H1 (cell line): ENCODE results near the gene POM121L2. TPM values are rescaled to one million over a fixed set of nuclear protein-coding genes. Genes with fewer than 3 reads are reported as not detected.

Experiments
- ATF3 ChIP-seq: IDR thresholded peaks from 2 replicates; pipeline ENCODE4 v1.6.1; 2011; ENCODE audit warnings: low read depth, mild to moderate bottlenecking, low read length; ENCODE audit not compliant: insufficient read depth
- CBX8 ChIP-seq: fragments of 300-800, 300-1000 bp; sonication (generic); IDR thresholded peaks from 2 replicates; pipeline ENCODE4 v1.7.1; 2016; ENCODE audit warnings: low read depth, low read length, borderline replicate concordance
- CHD1 ChIP-seq: IDR thresholded peaks from 2 replicates; pipeline ENCODE4 v1.6.1; 2012; ENCODE audit warnings: low read depth, low read length, improper control_type of control experiment
- CHD2 ChIP-seq: IDR thresholded peaks from 2 replicates; pipeline ENCODE4 v1.6.1; 2012; ENCODE audit warnings: low read length, improper control_type of control experiment
- EZH2 ChIP-seq: fragments of 200-600 bp; sonication (generic); IDR thresholded peaks from 2 replicates; pipeline ENCODE4 v1.7.1; 2012; ENCODE audit warnings: low read depth, mild to moderate bottlenecking, moderate library complexity, low read length, inconsistent platforms; ENCODE audit not compliant: severe bottlenecking
- GTF2F1 ChIP-seq: IDR thresholded peaks from 2 replicates; pipeline ENCODE4 v1.6.1; 2012; ENCODE audit warnings: low read depth, low read length, improper control_type of control experiment, borderline replicate concordance
- POU5F1 ChIP-seq: IDR thresholded peaks from 2 replicates; pipeline ENCODE4 v1.6.1; 2011; ENCODE audit warnings: low read depth, mild to moderate bottlenecking, low read length, moderate library complexity
- SAP30 ChIP-seq: fragments of 300-600 bp; sonication (generic); IDR thresholded peaks from 2 replicates; pipeline ENCODE4 v1.7.1; 2012; ENCODE audit warnings: low read length, moderate library complexity, mild to moderate bottlenecking, inconsistent platforms; ENCODE audit not compliant: insufficient read depth, insufficient replicate concordance
- SIN3A ChIP-seq, 2 experiments: IDR thresholded peaks in 1 of 2; conservative IDR thresholded peaks in 1 of 2; 2 replicates each; pipeline ENCODE4 v1.6.1; 2011 to 2012; ENCODE audit warnings: low read length in 2 of 2, improper control_type of control experiment in 1 of 2, low read depth in 1 of 2, mild to moderate bottlenecking in 1 of 2
- SIRT6 ChIP-seq: IDR thresholded peaks from one replicate; pipeline ENCODE4 v1.7.1; 2012; ENCODE audit warnings: low read length, inconsistent platforms
- TBP ChIP-seq: IDR thresholded peaks from 2 replicates; pipeline ENCODE4 v1.6.1; 2011; ENCODE audit warnings: low read depth, low read length, improper control_type of control experiment
- polyA plus RNA-seq, 7 experiments: library from polyadenylated mRNA; depleted of rRNA in 3 of 7; stranded (reverse) in 5 of 7; unstranded in 2 of 7; fragments of >200 nt in 5 of 7; fragments of 200-250 nt in 2 of 7; gene quantifications; 1 replicate in 5 of 7; 2 replicates in 1 of 7; 4 replicates in 1 of 7; pipeline versions ENCODE4 v1.2.1 to v1.2.3, GENCODE V29; 2011 to 2013; ENCODE audit warnings: missing spikeins in 2 of 7, mixed read lengths in 2 of 7
- total RNA-seq: library from RNA; stranded (reverse); fragmentation: NEBNext Ultra II Directional; extraction: Animal tissue kit (Norgen Biotek cat#: 25700); gene quantifications from 2 replicates; pipeline ENCODE4 v1.2.1, GENCODE V29; 2021

The POM121L2 gene
- total and polyA plus RNA-seq, 2 of the 8 experiments (the other 6 are each of a cell fraction or from before 2014, with no cell fraction given): 0.05 to 0.09 TPM

GRCh38 chr6:27288136-27289044, 23.7 kb downstream of the POM121L2 start (continued):
- TF ChIP-seq SAP30: no peak
- TF ChIP-seq TBP: 0 out of 2 replicates have a peak, but pooled peaks have one; percentile 7
- TF ChIP-seq EZH2: peak; percentile 61
- TF ChIP-seq CBX8: no peak
- no peak for TF ChIP-seq GTF2F1
- no peak for TF ChIP-seq CHD1
- TF ChIP-seq POU5F1: no peak
- no peak for TF ChIP-seq ATF3
- no peak; a peak in 1 of 4 replicates for TF ChIP-seq SIN3A (conservative IDR thresholded peaks at IDR 0.05 in 1 of 2, IDR thresholded peaks at IDR 0.05 in 1 of 2; ENCODE audit: low read depth in 1 of 2, low read length in 2 of 2)
- no peak for TF ChIP-seq CHD2
- no peak for TF ChIP-seq SIRT6
